ENCODE measurements around the gene EIF4A3.

EIF4A3 gene

DNA sequence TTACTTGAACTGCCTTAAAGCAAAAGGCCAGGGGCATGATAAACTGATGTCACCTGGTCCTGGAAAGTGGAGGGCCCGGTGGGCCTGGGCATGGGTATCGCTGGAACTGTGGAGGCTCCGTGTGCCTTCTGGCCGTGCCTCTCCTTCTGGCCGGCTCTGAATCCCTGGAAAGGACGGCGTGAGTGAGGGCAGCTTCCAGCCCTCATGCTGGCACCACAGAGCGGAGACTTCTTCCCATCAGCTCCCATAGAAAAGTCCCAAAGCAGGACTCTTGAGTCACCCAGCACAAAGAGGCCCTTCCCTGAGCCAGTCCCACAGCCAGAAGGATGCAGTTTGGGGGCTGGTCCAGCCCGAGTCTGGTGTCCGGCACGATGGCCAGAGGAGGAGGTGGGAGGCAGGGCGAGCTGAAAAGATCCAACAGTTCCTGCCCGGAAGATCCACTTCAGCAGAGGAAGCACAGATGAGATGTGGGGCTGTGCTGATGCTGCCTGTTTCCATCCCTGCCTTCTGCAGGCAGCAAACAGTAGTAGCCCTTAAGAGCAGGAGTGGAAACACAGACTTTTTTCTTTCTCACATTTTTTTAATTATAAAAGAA lies 37.8 kb downstream of the EIF4A3 start:
- TF ChIP-seq, protein P1, sequence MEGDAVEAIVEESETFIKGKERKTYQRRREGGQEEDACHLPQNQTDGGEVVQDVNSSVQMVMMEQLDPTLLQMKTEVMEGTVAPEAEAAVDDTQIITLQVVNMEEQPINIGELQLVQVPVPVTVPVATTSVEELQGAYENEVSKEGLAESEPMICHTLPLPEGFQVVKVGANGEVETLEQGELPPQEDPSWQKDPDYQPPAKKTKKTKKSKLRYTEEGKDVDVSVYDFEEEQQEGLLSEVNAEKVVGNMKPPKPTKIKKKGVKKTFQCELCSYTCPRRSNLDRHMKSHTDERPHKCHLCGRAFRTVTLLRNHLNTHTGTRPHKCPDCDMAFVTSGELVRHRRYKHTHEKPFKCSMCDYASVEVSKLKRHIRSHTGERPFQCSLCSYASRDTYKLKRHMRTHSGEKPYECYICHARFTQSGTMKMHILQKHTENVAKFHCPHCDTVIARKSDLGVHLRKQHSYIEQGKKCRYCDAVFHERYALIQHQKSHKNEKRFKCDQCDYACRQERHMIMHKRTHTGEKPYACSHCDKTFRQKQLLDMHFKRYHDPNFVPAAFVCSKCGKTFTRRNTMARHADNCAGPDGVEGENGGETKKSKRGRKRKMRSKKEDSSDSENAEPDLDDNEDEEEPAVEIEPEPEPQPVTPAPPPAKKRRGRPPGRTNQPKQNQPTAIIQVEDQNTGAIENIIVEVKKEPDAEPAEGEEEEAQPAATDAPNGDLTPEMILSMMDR (IDR thresholded peaks at IDR 0.05), result no peak

DNA sequence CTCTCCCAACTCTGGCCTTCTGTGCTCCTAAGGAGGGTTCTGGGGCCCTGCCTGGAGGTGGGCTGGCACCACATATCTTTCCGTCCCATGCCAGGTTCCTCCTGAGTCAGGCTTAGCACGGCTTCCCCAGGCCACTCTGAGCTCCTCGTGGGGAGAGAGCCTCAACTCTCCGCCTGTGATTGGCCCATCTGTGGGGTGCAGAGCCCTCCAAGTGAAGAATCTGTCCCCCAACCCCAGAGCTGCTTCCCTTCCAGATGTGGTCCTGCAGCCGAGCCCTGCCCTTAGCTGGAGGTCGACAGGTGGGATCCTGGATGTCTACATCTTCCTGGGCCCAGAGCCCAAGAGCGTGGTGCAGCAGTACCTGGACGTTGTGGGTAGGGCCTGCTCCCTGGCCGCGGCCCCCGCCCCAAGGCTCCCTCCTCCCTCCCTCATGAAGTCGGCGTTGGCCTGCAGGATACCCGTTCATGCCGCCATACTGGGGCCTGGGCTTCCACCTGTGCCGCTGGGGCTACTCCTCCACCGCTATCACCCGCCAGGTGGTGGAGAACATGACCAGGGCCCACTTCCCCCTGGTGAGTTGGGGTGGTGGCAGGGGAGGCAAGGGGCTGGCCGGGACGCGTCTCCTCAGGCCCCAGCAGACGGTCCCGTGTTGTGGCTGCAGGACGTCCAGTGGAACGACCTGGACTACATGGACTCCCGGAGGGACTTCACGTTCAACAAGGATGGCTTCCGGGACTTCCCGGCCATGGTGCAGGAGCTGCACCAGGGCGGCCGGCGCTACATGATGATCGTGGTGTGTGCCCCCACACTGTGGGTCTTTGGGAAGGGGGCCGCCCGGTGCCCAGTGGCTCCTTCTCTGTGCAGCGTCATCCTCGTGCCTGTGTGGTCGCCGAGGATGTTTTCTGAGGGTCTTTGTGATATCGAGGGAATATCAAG lies 38.6 kb downstream of the EIF4A3 start:
- TF ChIP-seq, protein P1 (IDR thresholded peaks at IDR 0.05), result no peak

- TF ChIP-seq, protein P1 (IDR thresholded peaks at IDR 0.05), result no peak
Observed at GRCh38 chr17:80107231-80108021, 39.5 kb downstream of the EIF4A3 start.

DNA sequence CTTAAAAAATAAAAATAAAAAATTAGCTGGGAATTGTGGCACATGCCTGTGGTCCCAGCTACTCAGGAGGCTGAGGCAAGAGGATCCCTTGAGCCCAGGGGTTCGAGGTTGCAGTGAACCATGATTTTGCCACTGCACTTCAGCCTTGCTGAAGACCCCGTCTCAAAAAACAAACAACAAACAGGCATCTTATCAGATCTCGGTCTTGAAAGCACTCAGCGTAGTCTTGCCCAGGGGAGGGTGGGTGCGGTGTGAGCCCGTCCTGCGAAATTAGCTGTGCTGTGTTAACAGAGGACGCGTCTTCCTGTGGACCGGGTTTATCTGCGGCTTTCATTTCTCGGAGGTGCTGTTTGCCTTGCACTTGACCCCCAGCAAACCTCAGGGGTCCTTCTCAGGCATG lies 40.2 kb downstream of the EIF4A3 start:
- TF ChIP-seq, protein P1 (IDR thresholded peaks at IDR 0.05), result no peak

DNA sequence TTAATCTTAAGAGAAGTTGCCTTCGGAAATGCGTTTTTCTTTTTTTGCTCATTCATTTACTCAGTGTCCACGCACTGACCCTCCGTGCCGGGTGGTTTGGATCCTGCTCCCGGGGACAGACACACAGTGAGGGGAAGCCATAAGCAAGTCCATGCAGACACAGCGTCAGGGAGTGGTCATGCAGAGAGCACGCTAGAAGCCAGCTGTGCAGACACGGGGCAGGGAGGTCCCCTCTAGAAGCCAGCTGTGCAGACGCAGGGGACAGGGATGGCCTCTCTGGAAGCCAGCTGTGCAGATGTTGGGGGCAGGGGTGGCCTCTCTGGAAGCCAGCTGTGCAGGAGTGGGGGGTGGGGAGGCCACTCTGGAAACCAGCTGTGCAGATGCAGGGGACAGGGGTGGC lies 40.8 kb downstream of the EIF4A3 start:
- TF ChIP-seq, protein P1 (IDR thresholded peaks at IDR 0.05), result no peak

DNA sequence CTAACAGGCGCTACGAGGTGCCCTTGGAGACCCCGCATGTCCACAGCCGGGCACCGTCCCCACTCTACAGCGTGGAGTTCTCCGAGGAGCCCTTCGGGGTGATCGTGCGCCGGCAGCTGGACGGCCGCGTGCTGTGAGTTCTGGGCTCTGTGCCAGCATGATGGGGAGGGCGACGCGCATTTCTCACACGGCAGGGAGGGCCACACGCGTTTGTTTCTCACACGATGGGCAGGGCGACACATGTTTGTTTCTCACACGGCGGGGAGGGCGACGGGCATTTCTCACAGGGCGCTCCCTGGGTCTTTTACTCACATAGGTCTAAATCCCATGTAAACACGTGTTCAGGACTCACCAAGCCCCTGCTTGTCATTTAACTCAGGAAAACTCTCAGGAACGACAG lies 41.2 kb downstream of the EIF4A3 start:
- TF ChIP-seq, protein P1 (IDR thresholded peaks at IDR 0.05), result no peak

- TF ChIP-seq, protein P1 (IDR thresholded peaks at IDR 0.05), result no peak
Observed at GRCh38 chr17:80104956-80105375, 42.0 kb downstream of the EIF4A3 start.

Data from LNCAP (cell line).